ENCODE data around the gene GFRA4. TPM values are rescaled to one million over a fixed set of nuclear protein-coding genes. Genes with fewer than 3 reads are reported as not detected.

Gene GFRA4
- total RNA-seq, 1 experiment from 2014 or later = not detected

DNA sequence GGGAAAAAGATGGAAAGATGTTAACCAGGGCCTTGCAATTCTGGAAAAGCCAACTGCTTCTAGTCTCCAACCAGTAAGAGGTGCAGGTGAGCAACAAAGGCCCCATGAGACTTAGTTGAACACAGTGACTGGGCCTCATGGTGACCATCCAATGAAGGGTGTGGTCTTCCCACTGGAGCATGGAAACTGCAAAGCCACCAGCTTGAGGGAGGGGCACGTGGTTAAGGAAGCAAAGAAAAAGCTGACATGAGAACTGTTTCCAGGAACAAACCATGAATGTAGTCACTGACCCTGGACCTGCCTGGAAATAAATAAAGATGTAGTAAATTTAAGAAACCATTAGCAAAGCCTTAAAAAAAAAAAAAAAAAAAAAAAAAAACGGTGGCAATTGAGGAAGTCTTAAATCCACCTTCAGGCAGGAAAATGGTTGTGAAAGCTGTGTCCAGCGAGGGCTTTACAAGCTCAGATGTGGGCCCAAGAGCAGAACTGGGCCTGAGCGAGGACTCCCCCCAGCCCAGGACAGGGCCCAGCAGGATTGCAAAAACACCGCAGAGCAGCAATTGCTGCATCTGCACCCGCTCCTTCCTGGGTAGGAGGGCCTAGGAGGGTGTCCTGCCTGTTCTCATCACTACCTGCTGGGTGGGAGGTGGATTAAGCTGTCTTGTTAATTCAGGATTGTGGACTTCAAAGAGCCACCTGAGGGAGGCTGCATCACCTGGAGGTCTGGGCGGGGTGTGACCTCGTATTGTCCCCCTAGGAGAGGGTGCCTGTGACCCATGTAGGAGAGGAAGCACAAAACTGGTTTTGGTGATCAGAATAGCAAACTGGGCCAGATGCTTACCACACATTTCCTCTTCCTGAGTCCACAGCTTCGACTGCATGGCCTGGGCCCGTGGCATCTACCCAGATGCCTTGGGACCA, 10.3 kb downstream of the GFRA4 start:
- no peak for DNase-seq (ENCODE audit: unreplicated experiment)
- TF ChIP-seq, protein P1, sequence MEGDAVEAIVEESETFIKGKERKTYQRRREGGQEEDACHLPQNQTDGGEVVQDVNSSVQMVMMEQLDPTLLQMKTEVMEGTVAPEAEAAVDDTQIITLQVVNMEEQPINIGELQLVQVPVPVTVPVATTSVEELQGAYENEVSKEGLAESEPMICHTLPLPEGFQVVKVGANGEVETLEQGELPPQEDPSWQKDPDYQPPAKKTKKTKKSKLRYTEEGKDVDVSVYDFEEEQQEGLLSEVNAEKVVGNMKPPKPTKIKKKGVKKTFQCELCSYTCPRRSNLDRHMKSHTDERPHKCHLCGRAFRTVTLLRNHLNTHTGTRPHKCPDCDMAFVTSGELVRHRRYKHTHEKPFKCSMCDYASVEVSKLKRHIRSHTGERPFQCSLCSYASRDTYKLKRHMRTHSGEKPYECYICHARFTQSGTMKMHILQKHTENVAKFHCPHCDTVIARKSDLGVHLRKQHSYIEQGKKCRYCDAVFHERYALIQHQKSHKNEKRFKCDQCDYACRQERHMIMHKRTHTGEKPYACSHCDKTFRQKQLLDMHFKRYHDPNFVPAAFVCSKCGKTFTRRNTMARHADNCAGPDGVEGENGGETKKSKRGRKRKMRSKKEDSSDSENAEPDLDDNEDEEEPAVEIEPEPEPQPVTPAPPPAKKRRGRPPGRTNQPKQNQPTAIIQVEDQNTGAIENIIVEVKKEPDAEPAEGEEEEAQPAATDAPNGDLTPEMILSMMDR (IDR thresholded peaks at IDR 0.05; ENCODE audit: unreplicated experiment) = no peak
- Mint-ChIP-seq H3K36me3 (ENCODE audit: insufficient read depth, unreplicated experiment) (peaks cover 21% of the 10 kb centered on the region), H3K27ac (ENCODE audit: low read depth, unreplicated experiment) (no peak overlapping the region), H3K4me1 (ENCODE audit: insufficient read depth, unreplicated experiment) (no peaks in the 10 kb centered on the region), H3K4me3 (ENCODE audit: unreplicated experiment) (no peak overlapping the region), H3K9me3 (ENCODE audit: unreplicated experiment) (no peaks in the 10 kb centered on the region), H3K27me3 (ENCODE audit: insufficient read depth, unreplicated experiment) (no peaks in the 10 kb centered on the region)
- CTCF ChIA-PET = interaction anchor here (1.2 kb wide), 1 partner anchor 58 kb away, joined by 3 read pairs; no protein-coding TSS in a partner anchor
- intact Hi-C loops (cut with micrococcal nuclease) = no loop called here
- BruUV-seq (replicated peaks) = no TSS peak
- POLR2A ChIA-PET = no interaction called here

DNA sequence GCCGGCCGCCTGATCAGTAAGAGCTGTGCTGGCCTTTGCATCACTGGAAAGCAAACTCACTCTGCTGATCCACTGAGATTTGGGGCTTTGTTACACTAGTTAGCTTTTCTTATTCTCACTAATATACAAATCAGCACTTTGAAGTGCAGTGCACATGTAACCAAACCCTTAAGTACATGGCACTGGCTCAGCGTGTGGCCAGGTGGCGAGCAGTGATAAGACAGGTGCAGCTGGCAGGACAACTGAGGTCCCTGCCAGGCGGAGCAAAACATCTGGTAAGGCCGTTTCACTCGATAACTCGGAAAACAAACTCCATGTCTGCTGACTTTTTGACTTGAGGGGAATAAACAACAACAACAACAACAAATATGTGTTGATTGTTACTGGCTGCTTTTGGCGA, 11.0 kb downstream of the GFRA4 start:
- CTCF ChIA-PET = interaction anchor here (0.8 to 1.2 kb wide), 2 partner anchors 59 to 64 kb away, joined by 3 read pairs; no protein-coding TSS in a partner anchor
- Mint-ChIP-seq H3K4me1 (ENCODE audit: insufficient read depth, unreplicated experiment) (no peaks in the 10 kb centered on the region), H3K27ac (ENCODE audit: low read depth, unreplicated experiment) (no peak overlapping the region), H3K27me3 (ENCODE audit: insufficient read depth, unreplicated experiment) (no peaks in the 10 kb centered on the region), H3K4me3 (ENCODE audit: unreplicated experiment) (no peak overlapping the region), H3K9me3 (ENCODE audit: unreplicated experiment) (no peaks in the 10 kb centered on the region), H3K36me3 (ENCODE audit: insufficient read depth, unreplicated experiment) (peaks cover 23% of the 10 kb centered on the region)
- TF ChIP-seq, protein P1 (IDR thresholded peaks at IDR 0.05; ENCODE audit: unreplicated experiment) = no peak
- POLR2A ChIA-PET = interaction anchor here (1.2 kb wide), 1 partner anchor 9 kb away, joined by 3 read pairs; no protein-coding TSS in a partner anchor
- DNase-seq (ENCODE audit: unreplicated experiment) = no peak
- intact Hi-C loops (cut with micrococcal nuclease) = no loop called here
- BruUV-seq (replicated peaks) = no TSS peak

- Mint-ChIP-seq H3K4me1 (ENCODE audit: insufficient read depth, unreplicated experiment) (no peaks in the 10 kb centered on the region), H3K27ac (ENCODE audit: low read depth, unreplicated experiment) (no peak overlapping the region), H3K27me3 (ENCODE audit: insufficient read depth, unreplicated experiment) (no peaks in the 10 kb centered on the region), H3K4me3 (ENCODE audit: unreplicated experiment) (no peak overlapping the region), H3K36me3 (ENCODE audit: insufficient read depth, unreplicated experiment) (peaks cover 29% of the 10 kb centered on the region), H3K9me3 (ENCODE audit: unreplicated experiment) (no peaks in the 10 kb centered on the region)
- DNase-seq (ENCODE audit: unreplicated experiment) = no peak
- POLR2A ChIA-PET = interaction anchor here (1.2 kb wide), 1 partner anchor 8 kb away, joined by 3 read pairs; no protein-coding TSS in a partner anchor
- TF ChIP-seq, protein P1 (IDR thresholded peaks at IDR 0.05; ENCODE audit: unreplicated experiment) = no peak
- intact Hi-C loops (cut with micrococcal nuclease) = no loop called here
- no TSS peak for BruUV-seq (replicated peaks)
- CTCF ChIA-PET = interaction anchor here (0.6 to 1.2 kb wide), 3 partner anchors 60 to 65 kb away, joined by 3 to 4 read pairs (median 3); no protein-coding TSS in a partner anchor
These were observed 11.8 kb downstream of the GFRA4 start for GRCh38 chr20:3651204-3651962.

GRCh38 chr20:3648951-3649350, 14.2 kb downstream of the GFRA4 start:
- Mint-ChIP-seq H3K4me1 (ENCODE audit: insufficient read depth, unreplicated experiment) (no peaks in the 10 kb centered on the region), H3K4me3 (ENCODE audit: unreplicated experiment) (no peak overlapping the region), H3K9me3 (ENCODE audit: unreplicated experiment) (no peaks in the 10 kb centered on the region), H3K27me3 (ENCODE audit: insufficient read depth, unreplicated experiment) (no peaks in the 10 kb centered on the region), H3K27ac (ENCODE audit: low read depth, unreplicated experiment) (no peak overlapping the region), H3K36me3 (ENCODE audit: insufficient read depth, unreplicated experiment) (peaks cover 39% of the 10 kb centered on the region)
- CTCF ChIA-PET = interaction anchor here (0.5 kb wide), 2 partner anchors 26 to 67 kb away, joined by 4 read pairs; no protein-coding TSS in a partner anchor
- DNase-seq (ENCODE audit: unreplicated experiment) = no peak
- TF ChIP-seq, protein P1 (IDR thresholded peaks at IDR 0.05; ENCODE audit: unreplicated experiment) = no peak
- POLR2A ChIA-PET = no interaction called here
- no TSS peak for BruUV-seq (replicated peaks)
- intact Hi-C loops (cut with micrococcal nuclease) = no loop called here

All from MCF 10A (cell line).